HG02798 (cell line): Measurements from ENCODE around the gene ASCC1.

Experiments used
- ATAC-seq: cut with Tn5 transposase; IDR thresholded peaks from one replicate; pipeline ENCODE4 v1.9.1; 2021; ENCODE audit warnings: mild to moderate bottlenecking; ENCODE audit not compliant: unreplicated experiment, poor library complexity

ASCC1 gene

DNA sequence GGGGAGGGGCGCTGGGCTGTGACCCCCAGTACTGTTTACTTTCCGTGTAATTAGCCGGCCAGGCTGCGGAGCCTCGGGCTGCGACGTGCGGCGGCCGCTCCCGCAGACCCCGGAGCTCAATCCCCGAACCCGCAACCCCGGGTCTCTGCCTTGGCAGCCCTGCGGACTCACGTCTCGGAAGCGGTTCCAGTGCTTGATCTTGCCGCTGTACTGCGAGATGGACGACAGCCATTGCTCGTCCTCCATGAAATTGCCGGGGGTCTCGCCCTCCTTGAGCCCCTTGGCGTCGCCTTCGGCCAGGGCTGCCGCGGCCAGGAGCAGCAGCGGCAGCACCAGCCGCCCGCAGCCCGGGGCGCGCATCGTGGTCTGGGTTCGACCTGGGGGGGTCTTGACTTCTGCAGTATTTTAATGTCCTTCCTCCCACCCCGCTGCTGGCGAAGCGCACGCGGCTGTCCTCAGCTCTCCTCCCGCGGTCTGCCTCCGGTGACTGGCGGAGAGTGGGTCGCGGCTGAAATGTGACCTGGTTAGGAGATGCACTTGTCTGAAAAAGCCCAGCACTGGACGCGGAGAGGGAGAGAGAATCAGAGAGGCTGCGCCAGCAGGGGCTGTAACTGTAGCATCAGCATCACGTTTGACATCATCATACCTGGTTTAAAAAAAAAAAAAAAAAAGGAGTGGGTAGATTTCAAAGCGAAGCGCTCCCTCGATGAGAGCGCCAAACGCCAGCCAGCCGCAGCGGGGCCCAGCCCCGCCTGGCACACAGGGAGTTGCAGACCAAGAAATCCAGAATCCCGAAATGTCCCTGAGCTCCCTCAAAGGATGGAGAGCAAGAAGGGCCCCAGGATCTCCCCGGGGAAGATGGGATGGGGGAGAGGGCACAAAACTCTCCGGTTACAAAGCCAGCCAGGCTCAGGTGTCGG lies 127.8 kb downstream of the ASCC1 start, which contains the start of gene SPOCK2:
Gene SPOCK2 (minus strand): TSS at position 583 of the 920 bp plus-strand sequence. CDS start 223 bp downstream, at position 360.
- ATAC-seq: no peak

DNA sequence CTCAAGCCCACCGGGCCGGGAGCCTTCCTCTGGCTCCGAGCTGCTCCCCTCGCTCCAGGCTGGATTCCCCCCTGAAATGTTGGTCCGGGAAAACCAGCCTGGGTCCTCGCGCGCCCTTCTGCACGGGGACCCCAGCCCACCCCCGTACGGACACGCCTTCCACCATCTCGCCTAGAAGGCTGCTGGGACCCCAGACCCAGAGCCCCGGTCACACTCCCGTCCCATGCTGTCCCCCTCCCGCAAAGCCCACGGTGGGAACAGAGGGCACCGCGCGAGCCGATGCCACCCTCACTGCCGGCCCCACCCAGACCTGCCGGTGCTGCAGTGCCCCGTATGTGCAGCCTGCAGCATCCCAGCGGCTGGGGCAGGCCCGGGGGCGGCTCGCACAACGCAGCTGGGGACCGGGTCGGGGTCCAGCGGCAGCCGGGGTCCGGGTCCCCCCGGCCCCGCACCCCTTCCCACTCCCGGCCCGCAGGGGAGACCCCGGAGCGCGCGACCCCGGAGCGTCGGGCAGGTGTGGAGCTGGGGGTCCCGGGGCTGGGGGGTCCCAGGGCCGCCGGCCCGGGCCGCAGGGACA lies 128.6 kb downstream of the ASCC1 start:
- ATAC-seq: no peak

DNA sequence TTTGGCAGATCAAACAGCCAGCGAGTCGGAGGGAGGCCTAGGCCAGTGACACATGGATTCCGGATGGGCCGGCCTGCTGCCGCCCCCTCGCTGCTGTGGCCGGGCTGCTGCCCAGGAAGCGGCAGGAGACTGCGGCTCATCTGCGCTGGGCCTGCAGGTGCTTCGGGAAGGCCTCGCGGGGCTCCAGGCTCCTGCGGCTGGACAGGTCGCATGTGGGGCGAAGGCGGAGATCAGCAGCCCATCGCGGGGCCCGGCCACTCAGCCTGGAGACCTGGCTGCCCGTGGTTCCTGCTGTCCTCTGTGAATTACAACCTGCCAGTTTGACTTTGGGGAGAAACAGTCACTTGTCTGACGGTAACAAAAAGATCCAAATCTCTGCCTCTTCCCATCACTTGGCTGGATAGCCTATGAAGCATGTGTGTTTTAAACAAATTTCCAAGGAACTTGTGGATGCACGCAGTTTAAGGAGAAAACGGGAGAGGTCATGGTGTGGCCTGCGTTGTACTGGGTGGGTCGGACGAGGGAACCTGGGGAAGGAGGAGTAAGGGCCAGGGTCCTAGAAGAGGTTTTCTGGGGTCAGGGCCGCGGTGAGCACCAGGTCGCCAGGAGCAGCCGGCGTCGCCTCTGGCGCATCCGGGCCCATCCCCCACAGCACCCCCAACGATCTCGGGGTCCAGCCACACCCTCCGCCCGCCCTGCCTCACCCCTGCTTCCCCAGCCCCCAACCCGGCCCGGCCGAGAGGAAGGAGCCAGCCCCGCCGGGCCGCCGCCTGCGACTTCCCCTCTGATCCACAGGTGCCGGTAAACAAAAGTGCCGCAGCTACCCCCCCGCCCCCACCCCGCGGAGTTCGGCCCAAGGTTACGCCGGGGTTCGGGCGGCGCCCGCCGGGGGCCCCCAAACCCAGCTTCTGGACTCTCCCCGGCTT lies 129.3 kb downstream of the ASCC1 start:
- ATAC-seq: no peak

DNA sequence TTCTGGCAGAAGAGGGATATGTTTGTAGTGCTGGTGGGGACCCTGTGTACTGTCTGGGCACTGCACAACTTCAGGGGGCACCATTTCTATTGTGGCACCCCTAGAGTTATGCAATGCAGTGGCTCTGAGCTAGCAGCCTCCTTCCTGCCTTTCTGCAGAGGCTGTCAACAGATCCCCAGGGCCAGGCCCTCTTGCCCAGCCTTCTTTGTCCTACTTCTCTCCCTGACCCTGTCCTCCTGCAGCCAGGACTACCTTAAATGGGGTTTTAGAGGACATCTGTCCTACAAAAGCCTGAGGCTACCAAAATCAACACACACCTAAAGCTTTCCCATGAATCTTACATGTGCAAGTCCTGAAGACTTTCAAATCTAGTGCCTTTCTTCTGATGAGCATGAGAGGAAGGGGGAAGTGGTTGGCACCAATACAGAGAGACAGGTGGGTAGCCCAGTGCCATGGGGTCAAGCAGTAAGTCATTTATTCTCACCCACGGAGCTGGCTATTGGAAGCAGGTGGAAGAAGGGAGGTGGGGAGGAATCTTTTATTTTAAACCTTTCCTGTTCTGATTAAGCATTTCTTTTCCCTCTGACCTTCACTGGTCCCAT lies 130.1 kb downstream of the ASCC1 start:
- ATAC-seq: no peak

DNA sequence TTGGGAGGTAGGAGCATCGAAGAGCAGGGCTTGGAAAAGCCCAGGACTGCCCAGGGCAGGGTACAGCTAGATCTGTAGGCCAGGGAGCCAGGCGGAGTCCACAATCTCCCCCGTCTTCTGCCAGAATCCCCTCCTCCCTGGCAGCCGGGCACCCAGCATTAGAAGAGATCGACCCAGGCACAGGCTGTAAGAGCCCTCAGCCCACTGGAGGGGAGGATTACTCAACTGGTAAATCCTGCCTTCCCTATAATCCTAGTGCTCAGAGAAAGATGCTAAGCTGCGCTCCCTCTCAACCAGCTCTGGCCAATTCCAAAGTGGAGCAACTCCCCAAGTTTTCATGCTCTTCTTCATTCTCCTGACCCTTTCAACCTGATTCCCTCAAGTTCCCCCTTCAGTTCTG lies 130.9 kb downstream of the ASCC1 start:
- no peak for ATAC-seq

DNA sequence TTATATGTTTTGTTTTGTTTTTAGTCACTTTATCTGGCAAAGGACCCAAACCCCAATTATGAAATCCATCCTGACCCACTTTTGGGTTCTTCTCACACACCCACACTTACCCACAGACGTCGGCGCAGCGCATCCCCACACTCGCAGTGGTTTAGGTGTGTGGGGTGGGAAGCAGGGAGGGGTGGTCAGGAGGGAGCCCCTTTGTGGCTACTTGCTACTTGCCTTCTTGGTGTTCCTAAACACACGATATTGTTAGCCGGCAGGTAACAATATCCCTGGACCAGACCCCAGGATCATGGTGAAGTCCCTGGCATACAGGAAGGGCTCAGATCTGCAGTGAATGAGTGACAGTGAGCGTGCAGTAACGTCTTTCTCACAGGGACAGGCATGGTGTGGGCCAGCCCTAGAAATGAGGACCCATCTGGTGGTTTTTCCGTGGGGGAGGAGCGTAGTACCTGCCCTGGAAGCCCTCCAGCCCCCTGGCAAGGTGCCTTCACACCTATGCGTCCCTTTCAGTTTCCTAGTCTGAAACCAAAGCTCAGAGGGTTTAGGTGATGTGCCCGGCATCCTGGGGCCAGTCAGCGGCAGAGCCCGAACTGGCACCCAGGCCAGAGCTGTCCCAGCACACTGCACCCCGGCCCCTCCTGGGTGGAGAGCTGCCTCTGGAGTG lies 132.2 kb downstream of the ASCC1 start:
- ATAC-seq: no peak

DNA sequence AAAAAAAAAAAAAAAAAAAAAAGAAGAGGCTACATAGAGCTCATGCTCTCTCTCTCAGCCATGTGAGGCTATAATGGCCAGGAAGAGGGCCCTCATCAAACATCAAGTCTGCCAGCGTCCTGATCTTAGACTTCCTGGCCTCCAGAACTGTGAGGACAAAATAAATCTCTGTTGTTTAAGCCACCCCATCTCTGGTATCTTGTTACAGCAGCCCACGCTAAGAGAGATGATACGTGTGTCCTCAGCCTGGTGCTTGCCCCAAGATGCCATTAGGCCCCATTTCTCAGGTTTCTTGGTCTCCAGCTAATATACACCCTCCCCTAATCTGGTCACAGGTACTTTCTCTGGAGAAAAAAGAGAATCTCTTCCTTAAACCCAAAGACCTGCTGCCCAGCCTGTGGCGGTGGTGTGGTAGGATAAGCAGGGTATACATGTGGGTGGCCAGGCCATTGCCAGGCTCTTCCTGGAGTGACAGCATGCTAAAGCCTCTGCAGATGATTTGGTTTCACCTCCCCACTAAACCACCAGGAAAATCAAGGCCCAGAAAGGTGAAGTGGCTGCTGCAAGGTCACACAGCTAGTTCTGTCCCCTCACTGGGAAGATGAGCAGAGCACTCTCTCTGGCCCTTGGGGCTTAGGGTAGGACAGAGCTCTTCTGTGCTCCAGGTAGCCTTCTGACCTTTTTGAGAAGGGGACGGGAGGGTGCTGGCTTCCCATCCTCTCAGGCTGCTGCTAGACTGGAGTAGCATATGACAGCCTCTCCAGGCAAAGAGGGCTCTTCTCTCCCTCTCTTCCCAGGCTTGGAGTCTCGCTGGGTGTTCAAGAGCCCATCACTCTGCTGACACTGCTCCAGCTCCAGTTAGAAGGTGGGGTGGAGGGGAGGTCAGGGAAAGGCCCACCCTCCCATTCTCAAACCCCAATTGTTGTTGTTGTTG lies 133.0 kb downstream of the ASCC1 start:
- ATAC-seq: no peak

DNA sequence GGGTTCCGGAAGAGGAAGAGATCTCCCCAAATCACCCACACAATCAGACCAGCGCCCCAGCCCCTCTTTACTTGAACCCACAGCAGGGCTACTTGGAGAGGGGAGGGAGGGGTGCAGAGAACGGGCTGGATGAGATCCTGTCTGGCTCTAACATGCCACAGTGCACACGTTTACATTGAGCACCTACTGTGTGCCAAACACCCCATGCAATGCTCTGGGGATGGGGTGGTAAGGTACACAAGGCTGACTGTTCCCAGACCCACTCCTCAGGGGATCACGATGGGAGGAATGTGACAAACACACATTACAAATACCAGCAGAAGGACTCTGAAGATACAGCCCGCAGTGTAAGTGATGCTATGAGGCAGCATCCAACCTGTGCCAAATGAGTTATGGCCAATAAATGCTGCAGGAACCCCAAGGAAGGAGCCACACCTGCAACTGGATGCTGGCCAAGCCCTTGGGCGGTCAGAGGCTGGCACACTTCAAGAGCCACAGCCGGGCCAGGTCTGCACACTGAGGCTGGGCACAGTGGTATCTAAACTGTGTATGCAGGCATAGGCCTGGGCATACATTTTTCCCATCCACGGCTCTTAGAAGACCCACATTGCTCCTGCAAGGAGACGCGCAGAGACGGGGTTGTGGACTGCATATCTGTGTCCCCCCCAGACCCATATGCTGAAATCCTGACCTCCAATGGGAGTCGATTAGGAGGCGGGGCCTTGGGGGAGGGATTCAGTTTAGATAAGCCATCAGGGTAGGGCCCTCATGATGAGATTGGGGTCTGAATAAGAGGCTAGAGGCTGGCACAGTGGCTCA lies 134.1 kb downstream of the ASCC1 start:
- ATAC-seq: no peak

DNA sequence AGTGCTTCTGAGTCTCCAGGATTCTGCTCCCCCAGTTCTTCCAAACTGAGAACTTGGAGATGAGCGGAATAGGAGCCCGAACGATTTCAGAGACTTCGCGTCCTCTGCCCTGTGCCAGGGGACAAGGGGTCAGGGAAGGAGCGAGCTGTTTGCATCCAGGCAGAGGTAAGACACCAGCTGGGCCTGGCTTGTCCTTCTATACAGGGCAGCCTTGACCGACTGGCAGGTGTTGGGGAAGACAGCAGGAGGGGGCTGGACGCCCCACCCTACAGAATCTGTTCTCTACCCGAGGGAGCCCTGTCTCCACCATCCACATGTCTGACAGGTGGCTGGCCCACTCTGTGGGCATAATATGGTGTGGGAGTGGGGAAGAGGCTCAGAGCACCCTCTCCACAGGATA lies 134.9 kb downstream of the ASCC1 start:
- no peak for ATAC-seq

DNA sequence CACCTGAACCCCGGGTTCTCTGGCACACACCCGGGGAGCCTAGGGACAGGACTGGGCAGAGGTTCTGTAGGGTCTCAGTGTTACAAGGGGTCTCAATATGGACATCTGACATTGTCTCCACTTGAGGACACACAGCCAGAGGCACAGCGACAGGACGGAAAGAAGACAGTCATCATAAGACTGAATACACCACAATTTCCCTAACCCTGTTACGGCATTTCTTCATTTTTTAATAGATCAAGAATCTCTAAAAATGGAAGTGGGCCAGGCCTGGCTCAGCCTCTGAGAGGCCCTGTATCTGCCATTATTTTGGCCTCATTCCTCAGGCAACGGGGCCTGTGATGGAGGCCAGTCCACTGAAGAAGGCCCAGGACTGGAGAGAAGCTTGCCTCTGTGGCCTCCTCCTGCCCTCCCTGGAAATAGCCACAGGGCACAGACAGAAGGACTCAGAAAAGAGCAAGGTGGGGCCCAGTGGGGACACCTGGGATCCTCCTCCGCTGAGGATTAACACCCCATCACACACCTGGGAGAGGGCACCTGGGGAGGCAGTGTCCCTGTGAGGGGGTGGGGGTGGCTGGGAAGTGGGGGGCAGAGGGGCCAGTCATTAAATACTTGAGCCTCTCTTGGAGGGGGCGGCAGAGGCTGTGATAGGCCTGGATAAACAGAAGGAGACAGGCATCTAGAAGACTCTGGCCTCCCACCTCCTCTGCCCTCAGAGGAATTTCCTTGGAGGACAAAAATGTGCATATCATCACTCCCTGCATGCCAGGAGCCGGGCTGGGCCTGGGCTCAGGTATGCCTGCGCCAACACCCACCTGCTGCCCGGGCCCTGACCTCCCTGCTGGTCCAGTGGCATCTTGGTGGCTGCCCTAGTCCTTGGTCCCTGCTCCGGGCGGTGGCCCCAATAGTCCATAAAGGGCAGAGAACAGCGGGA lies 135.8 kb downstream of the ASCC1 start:
- ATAC-seq: no peak

DNA sequence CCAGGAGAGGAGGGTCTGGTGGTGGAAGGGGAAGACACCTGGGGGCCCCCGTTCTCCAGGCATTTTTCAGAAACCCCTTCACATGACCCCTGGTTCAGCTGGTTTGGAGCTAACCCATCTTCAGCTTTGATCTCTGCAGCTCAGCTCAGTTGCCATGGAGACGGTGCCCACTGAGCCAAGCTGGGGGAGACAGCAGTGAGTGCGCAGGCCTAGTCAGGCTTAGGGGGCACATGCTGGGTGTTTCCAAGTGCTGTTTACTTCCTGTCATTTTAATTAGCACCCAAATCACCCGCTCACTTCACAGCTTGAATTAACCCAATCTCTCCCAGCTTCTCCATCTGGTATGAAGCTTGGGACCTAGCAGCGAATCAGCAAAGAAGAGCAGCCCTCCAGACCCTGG lies 136.7 kb downstream of the ASCC1 start:
- ATAC-seq: no peak

DNA sequence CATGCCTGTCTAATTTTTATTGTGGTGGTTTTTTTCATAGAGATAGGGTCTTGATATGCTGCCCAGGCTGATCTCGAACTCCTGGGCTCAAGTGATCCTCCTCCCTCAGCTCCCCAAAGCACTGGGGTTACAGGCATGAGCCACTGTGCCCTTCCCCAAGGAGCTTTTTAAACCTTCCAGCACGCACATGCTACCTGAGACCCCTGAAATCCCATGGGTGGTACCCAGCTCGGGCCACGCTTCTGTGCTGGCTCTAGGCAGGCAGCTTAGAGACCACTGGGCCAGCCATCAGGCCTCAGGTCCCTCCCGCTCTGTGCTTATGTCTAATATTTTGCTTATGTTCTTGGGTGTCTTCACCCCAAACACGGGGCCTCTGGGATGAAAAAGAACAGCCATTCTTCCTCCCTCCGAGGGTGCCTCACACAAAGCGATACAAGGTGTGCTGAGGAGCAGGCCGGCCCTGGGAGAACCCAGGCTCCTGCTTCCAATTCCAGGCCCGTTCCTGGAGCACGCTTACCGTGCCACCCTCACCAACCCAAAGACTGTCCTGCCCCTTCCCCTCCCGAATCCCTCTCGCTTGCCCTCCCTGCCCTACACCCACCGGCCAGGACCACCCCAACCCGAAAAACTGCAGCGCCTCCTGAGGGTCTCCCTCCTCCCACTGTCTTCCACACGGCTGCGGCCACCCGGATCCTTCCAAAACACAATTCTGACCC lies 138.6 kb downstream of the ASCC1 start:
- ATAC-seq: no peak

DNA sequence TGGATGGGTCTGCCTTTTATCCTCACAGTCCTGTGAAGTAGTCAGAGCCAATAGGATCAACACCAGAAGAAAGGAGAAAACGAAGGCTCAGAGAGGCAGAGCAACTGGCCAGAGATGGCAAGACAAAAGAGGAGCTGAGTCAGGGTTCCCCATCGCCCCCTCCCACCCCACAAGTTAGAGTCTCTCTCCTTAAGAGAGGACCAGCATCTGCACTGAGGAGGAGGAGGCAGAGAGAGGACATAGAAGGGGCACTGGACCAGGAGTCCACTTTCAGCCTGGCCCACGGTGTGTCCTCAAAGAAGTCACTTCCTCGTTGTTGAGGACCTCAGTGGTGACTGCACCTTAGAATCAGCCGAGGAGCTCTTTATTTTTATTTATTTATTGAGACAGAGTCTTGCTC lies 139.3 kb downstream of the ASCC1 start:
- ATAC-seq: no peak

DNA sequence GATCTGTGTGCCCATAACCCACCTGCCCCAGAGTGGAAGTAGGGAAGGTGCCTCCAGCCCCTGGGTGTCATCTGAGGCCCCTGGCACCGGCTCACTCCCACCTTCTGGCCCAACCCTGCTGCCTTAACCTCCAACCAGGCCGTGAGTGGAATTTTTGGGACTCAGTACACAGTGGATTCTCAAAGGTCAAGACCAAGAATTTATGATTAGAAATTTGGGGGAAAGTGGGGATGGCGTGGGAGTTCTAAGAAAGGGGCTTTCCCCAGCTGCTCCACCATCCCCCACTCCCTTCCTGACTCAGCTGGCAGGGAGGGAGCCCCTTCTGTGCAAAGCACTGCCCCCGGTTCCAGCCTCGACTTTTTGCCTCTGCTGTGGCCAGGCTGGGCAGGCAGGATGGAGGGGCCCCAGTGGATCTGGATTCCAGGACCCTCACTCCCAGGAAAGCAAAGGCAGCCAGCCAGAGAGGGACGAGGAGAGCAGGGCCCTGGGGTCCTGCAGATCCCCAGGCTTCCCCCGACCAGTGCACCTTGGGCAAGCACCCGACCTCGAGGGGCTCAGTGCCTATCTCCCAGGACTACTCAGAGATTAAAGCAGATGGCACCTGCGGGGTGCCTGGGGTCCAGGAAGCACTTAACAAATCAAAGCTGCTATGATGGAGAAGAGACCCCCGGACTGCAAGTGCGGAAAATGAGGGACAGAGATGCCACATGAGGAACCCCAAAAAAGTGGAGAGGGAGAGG lies 140.5 kb downstream of the ASCC1 start:
- ATAC-seq: no peak

DNA sequence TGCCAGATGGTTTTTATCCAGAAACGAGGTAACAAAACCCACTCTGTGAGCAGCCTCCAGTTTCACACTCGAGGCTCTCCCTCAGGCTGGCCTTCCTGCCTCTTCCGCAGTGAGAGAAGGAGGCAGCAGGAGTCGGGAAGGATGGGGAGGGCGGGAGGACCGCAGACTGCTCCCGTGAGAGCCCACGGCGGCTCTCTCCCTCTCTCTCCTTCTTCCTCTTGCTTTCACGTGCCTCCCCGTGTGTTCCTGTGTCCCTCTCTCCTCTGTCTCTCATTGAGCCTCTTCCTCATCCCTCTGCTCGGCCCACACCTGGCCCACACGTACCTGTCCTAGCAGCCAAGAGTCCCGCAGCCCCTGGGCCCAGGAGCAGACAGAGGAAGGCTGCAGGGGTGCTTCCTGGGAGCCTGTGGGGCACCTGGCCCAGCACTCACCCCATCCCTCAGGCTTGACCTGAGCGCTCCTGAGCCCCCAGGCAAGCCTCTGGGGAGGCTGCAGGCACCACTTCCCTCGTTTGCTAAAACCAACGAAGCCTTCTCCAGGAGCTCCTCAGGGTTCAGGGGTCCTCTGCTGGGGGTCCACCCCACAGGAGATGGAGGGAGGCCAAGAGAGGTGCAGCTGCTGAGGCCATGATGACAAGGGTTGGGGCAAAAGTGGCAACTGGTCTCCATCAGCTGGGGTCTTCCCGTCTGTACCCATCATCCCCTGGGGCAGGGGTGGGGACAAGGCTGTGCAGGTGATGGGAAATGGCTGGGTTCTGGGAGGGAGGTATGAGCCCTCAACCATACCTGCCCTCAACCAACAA lies 141.3 kb downstream of the ASCC1 start:
- ATAC-seq: no peak
